ENCODE measurements around the gene CAMKV. TPM values are rescaled to one million over a fixed set of nuclear protein-coding genes. Genes with fewer than 3 reads are reported as not detected.

CAMKV gene
- total RNA-seq, 1 experiment from 2014 or later = 0.58 TPM

DNA sequence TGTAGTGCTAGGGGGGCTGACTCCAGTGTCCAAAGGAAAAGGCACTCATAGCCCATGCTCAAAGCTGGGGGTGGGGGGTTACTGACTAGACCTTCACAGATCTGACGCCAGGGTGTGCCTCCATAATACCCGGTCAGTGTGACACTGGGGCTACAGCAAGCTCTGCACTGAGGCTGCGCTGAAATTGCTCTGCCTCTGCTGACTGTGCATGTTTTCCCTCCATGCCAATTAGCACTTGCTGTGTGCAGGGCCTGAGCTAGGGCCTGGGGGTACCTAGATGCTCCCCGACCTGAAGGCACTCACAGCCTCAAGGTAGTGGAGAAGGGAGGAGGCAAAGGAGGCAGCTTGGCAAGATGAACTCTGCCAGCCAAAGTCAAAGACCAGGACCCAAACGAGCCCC is 5.2 kb downstream of the CAMKV start:
- Histone ChIP-seq H3K36me3 (ENCODE audit: low read depth, low read length) (no peaks in the 10 kb centered on the region), H3K4me1 (ENCODE audit: insufficient read depth, low read length) (no peaks in the 10 kb centered on the region), H3K27me3 (ENCODE audit: low read length) (peaks cover 3% of the 10 kb centered on the region; the same call in 1 of the 2 replicates), H3K9me2 (replicated peaks; ENCODE audit: low read length) (no peaks in the 10 kb centered on the region), H3K4me2 (ENCODE audit: low read length) (no peak overlapping the region), H4K20me1 (ENCODE audit: low read length) (no peaks in the 10 kb centered on the region), H2AFZ (ENCODE audit: low read length) (no peak overlapping the region), H3K9me3 (ENCODE audit: low read length) (no peaks in the 10 kb centered on the region), H3K9ac (ENCODE audit: low read length) (no peak overlapping the region), H3K27ac (ENCODE audit: low read length) (no peak overlapping the region), H3K79me2 (ENCODE audit: low read length) (no peaks in the 10 kb centered on the region), H3K4me3 (ENCODE audit: low read length) (no peak overlapping the region), H3F3A (ENCODE audit: low read length, unreplicated experiment) (no peaks in the 10 kb centered on the region)
- POLR2A ChIA-PET (ENCODE audit: unreplicated experiment) = no interaction called here
- intact Hi-C loops (cut with micrococcal nuclease) = no loop called here
- CTCF ChIA-PET = no interaction called here
- no peak for DNase-seq
- no peak for ATAC-seq
- no TSS peak for BruUV-seq (replicated peaks)
- TF ChIP-seq EZH2phosphoT487 (IDR thresholded peaks at IDR 0.05; ENCODE audit: borderline replicate concordance, low read length) (no peak), EZH2 (IDR thresholded peaks at IDR 0.05; ENCODE audit: low read length, unreplicated experiment) (no peak)
- TF ChIP-seq, protein P1, sequence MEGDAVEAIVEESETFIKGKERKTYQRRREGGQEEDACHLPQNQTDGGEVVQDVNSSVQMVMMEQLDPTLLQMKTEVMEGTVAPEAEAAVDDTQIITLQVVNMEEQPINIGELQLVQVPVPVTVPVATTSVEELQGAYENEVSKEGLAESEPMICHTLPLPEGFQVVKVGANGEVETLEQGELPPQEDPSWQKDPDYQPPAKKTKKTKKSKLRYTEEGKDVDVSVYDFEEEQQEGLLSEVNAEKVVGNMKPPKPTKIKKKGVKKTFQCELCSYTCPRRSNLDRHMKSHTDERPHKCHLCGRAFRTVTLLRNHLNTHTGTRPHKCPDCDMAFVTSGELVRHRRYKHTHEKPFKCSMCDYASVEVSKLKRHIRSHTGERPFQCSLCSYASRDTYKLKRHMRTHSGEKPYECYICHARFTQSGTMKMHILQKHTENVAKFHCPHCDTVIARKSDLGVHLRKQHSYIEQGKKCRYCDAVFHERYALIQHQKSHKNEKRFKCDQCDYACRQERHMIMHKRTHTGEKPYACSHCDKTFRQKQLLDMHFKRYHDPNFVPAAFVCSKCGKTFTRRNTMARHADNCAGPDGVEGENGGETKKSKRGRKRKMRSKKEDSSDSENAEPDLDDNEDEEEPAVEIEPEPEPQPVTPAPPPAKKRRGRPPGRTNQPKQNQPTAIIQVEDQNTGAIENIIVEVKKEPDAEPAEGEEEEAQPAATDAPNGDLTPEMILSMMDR (conservative IDR thresholded peaks at IDR 0.05; ENCODE audit: low read depth, low read length) = no peak

DNA sequence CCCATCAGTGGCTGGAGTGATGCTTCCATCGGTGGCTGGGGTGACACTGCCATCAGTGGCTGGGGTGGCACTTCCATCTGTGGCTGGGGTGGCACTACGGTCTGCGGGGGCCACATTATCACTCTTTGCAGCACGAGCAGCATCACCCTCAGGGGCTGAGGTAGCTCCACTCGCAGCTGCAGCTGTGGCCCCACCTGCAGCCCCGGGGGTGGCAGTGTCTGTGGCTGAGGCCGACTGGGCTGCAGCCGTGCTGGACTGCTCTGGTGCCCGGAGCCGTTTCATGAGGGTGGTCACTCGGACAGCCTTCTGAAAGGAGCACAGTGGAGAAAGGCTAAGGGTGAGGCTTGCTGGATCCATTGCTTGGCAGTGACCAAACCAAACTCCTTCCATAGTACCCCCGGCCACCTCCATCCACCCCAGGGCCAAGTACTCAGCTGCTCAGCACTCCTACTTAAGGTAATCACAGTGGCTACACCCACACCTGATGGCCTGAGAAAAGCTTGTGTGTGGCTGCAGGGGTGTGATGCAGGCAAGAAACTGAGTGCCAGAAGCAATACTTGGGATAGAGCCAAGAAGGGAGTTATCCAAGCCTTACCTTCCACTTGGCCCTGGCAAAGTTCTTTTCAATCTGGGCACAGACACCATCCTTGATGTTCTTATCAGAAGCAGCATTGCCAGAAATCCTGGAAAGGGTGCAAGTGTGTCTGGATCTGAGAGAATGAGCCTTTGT is 10.0 kb downstream of the CAMKV start:
- Histone ChIP-seq H3K27ac (ENCODE audit: low read length) (no peak overlapping the region), H2AFZ (ENCODE audit: low read length) (no peak overlapping the region), H3K9ac (ENCODE audit: low read length) (no peak overlapping the region), H3F3A (ENCODE audit: low read length, unreplicated experiment) (no peaks in the 10 kb centered on the region), H3K4me1 (ENCODE audit: insufficient read depth, low read length) (peaks cover 10% of the 10 kb centered on the region; the same call in 1 of the 2 replicates), H4K20me1 (ENCODE audit: low read length) (no peaks in the 10 kb centered on the region), H3K27me3 (ENCODE audit: low read length) (no peaks in the 10 kb centered on the region), H3K36me3 (ENCODE audit: low read depth, low read length) (no peaks in the 10 kb centered on the region), H3K4me2 (ENCODE audit: low read length) (no peak overlapping the region), H3K9me2 (replicated peaks; ENCODE audit: low read length) (no peaks in the 10 kb centered on the region), H3K79me2 (ENCODE audit: low read length) (peaks cover 16% of the 10 kb centered on the region), H3K9me3 (ENCODE audit: low read length) (no peaks in the 10 kb centered on the region), H3K4me3 (ENCODE audit: low read length) (no peak overlapping the region)
- ChIA-PET CTCF (no interaction called here), POLR2A (ENCODE audit: unreplicated experiment) (no interaction called here)
- intact Hi-C loops (cut with micrococcal nuclease) = no loop called here
- DNase-seq = no peak
- ATAC-seq = no peak
- BruUV-seq (replicated peaks) = no TSS peak
- TF ChIP-seq, protein P1 (conservative IDR thresholded peaks at IDR 0.05; ENCODE audit: low read depth, low read length) = no peak
- TF ChIP-seq EZH2phosphoT487 (IDR thresholded peaks at IDR 0.05; ENCODE audit: borderline replicate concordance, low read length) (no peak), EZH2 (IDR thresholded peaks at IDR 0.05; ENCODE audit: low read length, unreplicated experiment) (no peak)

All from PC-3 (cell line).